Naive thymus-derived CD8-positive, alpha-beta T cell (primary cell): Measurements from ENCODE around the gene VSTM1. TPM values are rescaled to one million over a fixed set of nuclear protein-coding genes. Genes with fewer than 3 reads are reported as not detected.
"Not testable (repeated sequence)": the region's sequence is repeated elsewhere in the genome, so short reads cannot be mapped to it uniquely, and the experiment has no call there.

Experiments used
- ATAC-seq, 2 donors: fragments of 150-1000 bp; cut with Tn5 transposase in 1 of 2; sonication (Bioruptor Pico), chemical (Tn5 transposase) in 1 of 2; 1 replicate in 1 of 2; 2 replicates in 1 of 2; pipeline ENCODE4 v1.10.0; 2021; ENCODE audit warnings: mild to moderate bottlenecking in 2 of 2, moderate library complexity in 2 of 2
- POLR2A ChIA-PET: fragments of 350-600 bp; sonication (Branson Sonifier 250); formaldehyde crosslinking; loops from one replicate; lab custom pipeline; 2021; ENCODE audit warnings: antibody characterized with exemption; lab: Charles Lee
- DNase-seq, 10 donors: peaks; one replicate each; pipeline versions ENCODE4 v3.0.0 to v3.0.0-alpha.2; 2020 to 2022
- H3K27ac Mint-ChIP-seq, 10 donors: one replicate each; pipeline ENCODE4 v1.8.0; 2020 to 2022; ENCODE audit warnings: mild to moderate bottlenecking in 10 of 10, mixed read lengths in 10 of 10, moderate library complexity in 4 of 10, inconsistent platforms in 1 of 10
- H3K27me3 Mint-ChIP-seq, 5 donors: one replicate each; pipeline ENCODE4 v1.8.0; 2021 to 2022; ENCODE audit warnings: mixed read lengths in 5 of 5
- H3K36me3 Mint-ChIP-seq, 3 donors: one replicate each; pipeline ENCODE4 v1.8.0; 2020 to 2022; ENCODE audit warnings: mixed read lengths in 3 of 3, mild to moderate bottlenecking in 2 of 3, inconsistent platforms in 1 of 3
- H3K4me1 Mint-ChIP-seq, 4 donors: one replicate each; pipeline ENCODE4 v1.8.0; 2021 to 2022; ENCODE audit warnings: mixed read lengths in 4 of 4
- H3K4me3 Mint-ChIP-seq, 10 donors: one replicate each; pipeline ENCODE4 v1.8.0; 2020 to 2022; ENCODE audit warnings: mild to moderate bottlenecking in 10 of 10, mixed read lengths in 10 of 10, moderate library complexity in 6 of 10, inconsistent platforms in 1 of 10
- H3K9me3 Mint-ChIP-seq, 9 donors: one replicate each; pipeline ENCODE4 v1.8.0; 2020 to 2022; ENCODE audit warnings: mixed read lengths in 9 of 9, mild to moderate bottlenecking in 3 of 9, inconsistent platforms in 1 of 9, moderate library complexity in 1 of 9
- polyA plus RNA-seq, 3 donors: library from polyadenylated mRNA; unstranded; fragments of 300-500 nt; fragmentation: Illumina TruSeq; gene quantifications; one replicate each; pipeline ENCODE4 v1.2.3, GENCODE V29; 2021
- total RNA-seq, 8 experiments: library from RNA in 2 of 8; stranded (reverse) in 2 of 8; gene quantifications; one replicate each; pipeline ENCODE4 v1.2.3 and lab custom pipeline; 2021 to 2026

The VSTM1 gene, protein sequence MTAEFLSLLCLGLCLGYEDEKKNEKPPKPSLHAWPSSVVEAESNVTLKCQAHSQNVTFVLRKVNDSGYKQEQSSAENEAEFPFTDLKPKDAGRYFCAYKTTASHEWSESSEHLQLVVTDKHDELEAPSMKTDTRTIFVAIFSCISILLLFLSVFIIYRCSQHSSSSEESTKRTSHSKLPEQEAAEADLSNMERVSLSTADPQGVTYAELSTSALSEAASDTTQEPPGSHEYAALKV
- total RNA-seq (not detected), polyA plus RNA-seq (not detected), total RNA-seq (lab: John Stamatoyannopoulos, UW) (0 reads per million in 6 experiments)

DNA sequence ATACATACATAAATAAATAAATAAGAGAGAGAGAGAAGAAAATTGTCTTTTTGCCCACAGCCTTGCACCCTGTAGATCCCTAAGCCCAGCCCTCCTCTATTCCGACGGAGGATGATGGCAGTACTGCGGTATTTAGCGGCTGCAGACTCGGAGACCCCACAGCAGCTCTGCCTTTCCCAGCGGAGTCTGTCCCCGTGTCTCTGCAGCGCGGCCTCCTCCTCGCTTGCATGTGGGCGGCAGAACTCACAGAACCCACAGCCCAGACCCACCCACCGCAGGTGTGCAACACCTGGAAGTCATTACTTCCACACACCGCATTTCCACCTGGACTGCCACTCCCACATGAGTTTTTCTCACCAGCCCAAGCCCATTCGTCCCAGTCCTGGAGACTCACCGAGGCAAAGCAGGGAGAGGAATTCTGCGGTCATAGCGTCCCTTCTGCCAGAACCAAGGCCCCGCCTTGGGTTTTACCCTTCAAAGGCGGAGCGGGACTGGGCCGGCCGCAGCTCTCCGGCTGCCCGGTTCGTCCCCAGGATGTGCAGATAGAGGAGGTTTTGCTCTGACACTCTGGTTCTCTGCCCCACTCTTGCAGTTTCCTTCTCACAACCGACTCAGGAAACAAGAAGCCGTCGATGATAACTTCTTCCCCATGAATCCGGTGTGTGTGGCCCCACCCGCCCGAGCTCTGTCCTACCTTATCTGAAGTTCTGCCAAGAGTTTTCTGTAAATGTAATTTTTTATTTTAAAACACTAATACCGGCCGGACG is at the start of gene VSTM1:
VSTM1 (minus strand) TSS at position 548 of the 767 bp plus-strand sequence; CDS start at position 428, 120 bp downstream.
- no peak for DNase-seq
- Mint-ChIP-seq H3K27me3 (peaks cover 10 to 58% (median 19%) of the 10 kb centered on the region in 5 donors), H3K4me1 (no peaks in the 10 kb centered on the region)

DNA sequence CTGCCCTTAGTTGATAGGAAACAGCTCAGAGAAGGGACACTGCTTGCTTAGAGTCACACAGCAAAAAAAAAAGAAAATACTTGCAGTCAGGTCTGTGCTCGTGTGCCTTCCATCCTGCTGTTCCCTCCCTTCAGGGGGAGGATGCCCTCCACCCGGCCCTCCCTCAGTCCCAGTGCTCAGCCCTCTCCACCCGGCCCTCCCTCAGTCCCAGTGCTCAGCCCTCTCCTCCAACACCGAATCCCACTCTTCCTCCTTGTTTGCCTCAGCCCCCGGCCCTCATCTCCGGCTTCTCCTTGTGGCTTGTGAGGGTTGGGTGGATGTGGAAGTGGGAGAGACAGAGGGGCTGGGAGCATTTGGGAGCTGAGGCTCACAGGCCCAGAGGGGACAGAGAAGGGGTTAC is 46.0 kb upstream of the VSTM1 start:
- ATAC-seq (no peak), DNase-seq (no peak)
- POLR2A ChIA-PET: no interaction called here
- Mint-ChIP-seq H3K27me3 (no peaks in the 10 kb centered on the region), H3K4me3 (no peak overlapping the region), H3K27ac (no peak overlapping the region), H3K9me3 (no peaks in the 10 kb centered on the region), H3K36me3 (peaks cover 0 to 61% (median 9%) of the 10 kb centered on the region in 3 donors), H3K4me1 (peaks cover 17 to 42% (median 22%) of the 10 kb centered on the region in 4 donors)

More for the DNA sequence above, at the start of gene VSTM1:
- Mint-ChIP-seq H3K4me3 (no peak within 1 kb of the TSS), H3K9me3 (peaks cover 0 to 4% (median 0%) of the 10 kb centered on the region in 9 donors), H3K36me3 (no peaks in the 10 kb centered on the region), H3K27ac (no peak within 1 kb of the TSS)
- ATAC-seq: no peak
- POLR2A ChIA-PET: no interaction called here

DNA sequence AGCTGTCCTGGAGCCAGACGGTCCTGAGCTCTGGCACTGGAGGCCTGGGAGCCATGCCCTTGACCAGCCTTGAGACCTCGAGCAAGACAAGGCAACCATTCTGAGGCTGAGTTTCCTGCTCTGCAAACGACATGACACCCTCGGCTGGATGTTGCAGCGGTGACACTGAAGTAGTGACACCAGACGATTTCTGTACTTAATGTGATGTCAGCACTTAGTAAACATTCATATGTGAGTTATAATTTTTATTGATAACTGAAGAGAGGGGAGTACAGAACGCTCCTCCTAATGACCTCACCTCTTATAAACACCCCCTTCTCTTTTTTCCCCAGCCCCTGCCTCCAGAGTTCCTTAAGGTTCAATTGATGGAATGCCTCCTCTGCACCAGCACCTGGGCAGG is 44.8 kb upstream of the VSTM1 start:
- Mint-ChIP-seq H3K4me3 (no peak overlapping the region), H3K4me1 (peaks cover 15 to 40% (median 18%) of the 10 kb centered on the region in 4 donors), H3K27ac (no peak overlapping the region), H3K27me3 (no peaks in the 10 kb centered on the region), H3K9me3 (no peaks in the 10 kb centered on the region), H3K36me3 (peaks cover 0 to 61% (median 9%) of the 10 kb centered on the region in 3 donors)
- DNase-seq: no peak
- POLR2A ChIA-PET: no interaction called here
- no peak for ATAC-seq

DNA sequence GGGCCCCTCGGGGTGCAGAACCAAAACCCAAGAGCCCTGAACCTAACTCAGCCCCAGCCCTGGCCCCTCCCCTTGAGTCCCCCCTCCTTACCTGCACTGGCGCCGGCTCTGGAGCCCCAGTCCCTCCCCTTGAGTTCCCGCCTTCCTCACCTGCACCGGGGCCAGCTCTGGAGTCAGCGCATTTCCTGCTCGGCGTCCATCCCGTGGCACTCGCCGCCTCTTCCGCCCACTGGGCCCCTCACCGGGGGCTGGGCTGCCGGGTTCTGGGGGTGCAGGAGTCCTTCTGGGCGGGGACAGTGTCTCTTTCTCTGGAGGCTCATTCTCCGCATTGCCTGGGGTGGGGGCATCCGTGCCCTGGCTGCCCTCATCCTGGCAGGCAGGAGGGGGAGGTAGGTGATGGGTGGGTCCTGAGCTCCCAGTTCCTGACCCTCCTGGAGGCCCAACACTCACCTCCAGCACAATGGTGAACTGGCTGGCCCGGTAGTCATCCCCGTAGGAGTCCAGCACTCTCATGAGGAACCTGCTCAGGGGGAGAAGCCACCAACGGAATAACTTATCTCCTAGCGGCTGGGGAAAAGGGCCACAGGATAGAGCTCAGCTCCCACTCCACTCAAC is 44.3 kb upstream of the VSTM1 start:
- Mint-ChIP-seq H3K36me3 (peaks cover 0 to 61% (median 9%) of the 10 kb centered on the region in 3 donors), H3K27ac (peak overlapping the region in 2 of 10 donors; percentile 1 to 21), H3K4me3 (no peak overlapping the region), H3K4me1 (peaks cover 18 to 40% (median 21%) of the 10 kb centered on the region in 4 donors), H3K27me3 (no peaks in the 10 kb centered on the region), H3K9me3 (no peaks in the 10 kb centered on the region)
- no peak for DNase-seq
- ATAC-seq: no peak
- POLR2A ChIA-PET: interaction anchor here (1.2 kb wide), 1 partner anchor 8 kb away, joined by 4 read pairs; the partner anchor contains the start of genes PRPF31 and TFPT

DNA sequence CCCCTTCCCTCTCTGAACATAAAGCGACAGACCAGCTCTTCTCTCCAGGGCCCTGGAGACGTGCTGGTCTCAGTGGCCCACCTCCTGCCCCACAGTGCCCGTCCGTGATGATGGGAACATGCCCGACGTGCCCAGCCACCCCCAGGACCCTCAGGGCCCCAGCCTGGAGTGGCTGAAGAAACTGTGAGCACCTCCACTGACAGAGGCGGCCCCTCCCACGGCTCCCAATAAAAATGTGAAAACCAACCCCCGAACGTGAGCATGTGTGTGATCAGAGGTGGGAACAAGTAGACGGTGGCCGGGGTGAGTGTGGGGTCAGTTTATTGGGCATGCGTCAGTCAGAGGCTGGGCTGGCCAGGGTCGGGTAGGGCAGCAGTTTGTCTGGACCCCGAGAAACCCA is 43.0 kb upstream of the VSTM1 start:
- no peaks in the 10 kb centered on the region for H3K9me3 Mint-ChIP-seq
- peaks cover 24 to 49% (median 28%) of the 10 kb centered on the region in 4 donors for H3K4me1 Mint-ChIP-seq
- H3K27ac Mint-ChIP-seq: no peak overlapping the region
- H3K4me3 Mint-ChIP-seq: peak overlapping the region in 3 of 10 donors; percentile 31 to 43 (median 39)
- ATAC-seq: no peak
- POLR2A ChIA-PET: interaction anchor here (1.2 kb wide), 2 partner anchors 8 to 9 kb away, joined by 4 to 7 read pairs; partner anchors contain the start of genes PRPF31 and TFPT
- peaks cover 0 to 57% (median 9%) of the 10 kb centered on the region in 3 donors for H3K36me3 Mint-ChIP-seq
- H3K27me3 Mint-ChIP-seq: no peaks in the 10 kb centered on the region
- DNase-seq: no peak

DNA sequence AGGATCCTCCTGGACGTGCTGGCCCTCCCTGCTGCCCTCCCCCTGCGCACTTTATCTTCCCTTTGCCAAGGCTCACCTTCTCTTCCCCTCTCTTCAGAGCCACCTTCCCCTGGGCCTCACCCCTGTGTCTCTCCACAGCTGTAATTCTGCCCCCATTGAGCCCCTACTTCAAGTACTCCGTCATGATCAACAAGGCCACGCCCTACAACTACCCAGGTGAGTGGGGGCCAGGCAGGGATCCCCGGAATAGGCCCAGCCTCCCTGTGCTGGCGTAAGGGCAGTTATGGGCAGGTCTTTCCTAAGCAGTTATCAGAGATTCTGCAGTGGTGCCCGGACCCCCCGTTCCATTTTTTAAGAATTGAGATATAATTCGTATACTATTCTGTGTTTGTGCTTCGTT is 42.1 kb upstream of the VSTM1 start:
- POLR2A ChIA-PET: interaction anchor here (1.2 to 1.5 kb wide), 2 partner anchors 9 to 31 kb away, joined by 4 to 7 read pairs; no protein-coding TSS in a partner anchor
- Mint-ChIP-seq H3K27me3 (no peaks in the 10 kb centered on the region), H3K9me3 (no peaks in the 10 kb centered on the region), H3K27ac (peak overlapping the region in 4 of 10 donors; percentile 15 to 53 (median 38)), H3K4me3 (peak overlapping the region in 3 of 10 donors; percentile 36 to 56 (median 43)), H3K36me3 (peaks cover 0 to 54% (median 7%) of the 10 kb centered on the region in 3 donors), H3K4me1 (peaks cover 22 to 49% (median 30%) of the 10 kb centered on the region in 4 donors)
- ATAC-seq (no peak), DNase-seq (no peak)

DNA sequence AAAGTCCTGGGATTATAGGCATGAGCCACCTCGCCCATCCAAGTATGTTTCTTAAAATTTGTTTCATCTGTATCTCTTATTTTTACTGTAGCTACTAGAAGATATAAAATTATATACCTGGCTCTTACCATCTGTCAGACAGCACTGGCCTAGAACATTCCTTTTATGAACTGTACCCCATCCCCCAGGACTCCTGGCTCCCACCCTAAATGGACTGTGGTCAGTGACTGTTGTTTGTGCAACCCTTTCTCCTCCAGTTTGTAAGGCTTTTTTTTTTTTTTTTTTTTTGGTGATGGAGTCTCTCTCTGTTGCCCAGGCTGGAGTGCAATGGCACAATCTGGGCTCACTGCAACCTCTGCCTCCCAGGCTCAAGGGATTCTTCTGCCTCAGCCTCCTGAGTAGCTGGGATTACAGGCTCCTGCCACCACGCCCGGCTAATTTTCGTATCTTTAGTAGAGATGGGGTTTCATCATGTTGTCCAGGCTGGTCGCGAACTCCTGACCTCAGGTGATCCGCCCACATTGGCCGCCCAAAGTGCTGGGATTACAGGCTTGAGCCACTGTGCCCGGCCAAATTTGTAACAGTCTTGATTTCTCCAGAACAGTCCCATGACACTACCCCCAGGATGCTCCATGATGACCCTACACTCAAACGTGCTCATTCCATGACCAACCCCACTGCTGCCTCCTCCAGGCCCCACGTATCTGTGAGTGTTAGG is 41.5 kb upstream of the VSTM1 start:
- H3K27ac Mint-ChIP-seq: peak overlapping the region in 6 of 10 donors; percentile 15 to 55 (median 38)
- H3K36me3 Mint-ChIP-seq: peaks cover 0 to 48% (median 5%) of the 10 kb centered on the region in 3 donors
- H3K4me1 Mint-ChIP-seq: peaks cover 18 to 45% (median 30%) of the 10 kb centered on the region in 4 donors
- H3K4me3 Mint-ChIP-seq: peak overlapping the region in 5 of 10 donors; percentile 8 to 70 (median 30)
- POLR2A ChIA-PET: interaction anchor here (1.5 to 4.7 kb wide), 2 partner anchors 10 to 32 kb away, joined by 4 to 52 read pairs; partner anchors contain the start of genes PRPF31 and TFPT
- H3K27me3 Mint-ChIP-seq: no peaks in the 10 kb centered on the region
- ATAC-seq: no peak
- DNase-seq: no peak
- no peaks in the 10 kb centered on the region for H3K9me3 Mint-ChIP-seq

DNA sequence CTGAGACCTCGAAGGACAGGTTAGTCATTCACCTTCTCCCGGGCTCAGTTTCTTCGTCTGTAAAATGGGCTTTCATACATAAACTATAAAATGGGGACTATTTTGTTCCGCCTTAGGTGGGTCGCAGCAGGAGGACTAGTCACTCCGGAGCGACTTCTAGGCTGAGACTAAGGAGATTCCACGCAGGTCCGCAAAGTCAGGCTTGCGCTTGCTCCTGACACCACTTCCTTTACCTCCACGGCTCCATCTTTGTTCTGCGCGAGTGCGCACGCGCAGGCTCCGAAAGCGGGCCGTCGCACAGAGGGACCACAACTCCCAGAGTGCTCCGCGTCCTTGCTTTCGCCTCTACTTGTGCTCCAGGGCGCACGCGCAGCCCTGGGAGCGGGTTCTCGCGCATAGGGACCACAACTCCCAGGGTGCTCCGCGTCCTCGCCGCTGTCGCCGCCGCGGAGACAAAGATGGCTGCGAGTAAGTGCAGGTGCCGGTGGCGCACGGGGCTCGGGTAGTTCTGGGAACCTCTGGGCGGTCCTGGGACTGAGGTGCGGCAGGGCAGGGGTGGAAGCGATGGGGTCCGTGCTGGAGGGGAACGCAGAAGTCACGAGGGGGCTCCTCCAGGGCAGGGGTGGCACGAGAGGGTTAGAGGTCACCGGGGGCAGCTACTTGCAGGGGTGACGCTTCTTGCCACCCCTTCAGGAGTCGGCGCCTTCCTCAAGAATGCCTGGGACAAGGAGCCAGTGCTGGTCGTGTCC is 38.9 kb upstream of the VSTM1 start, which contains the start of gene NDUFA3:
NDUFA3 (plus strand) TSS at position 435 of the 749 bp plus-strand sequence; CDS start at position 459, 24 bp downstream.
- Mint-ChIP-seq H3K4me3 (peak within 1 kb of the TSS; percentile 90 to 99 (median 98)), H3K36me3 (peaks cover 0 to 24% (median 5%) of the 10 kb centered on the region in 3 donors), H3K27me3 (no peaks in the 10 kb centered on the region), H3K4me1 (peaks cover 18 to 40% (median 30%) of the 10 kb centered on the region in 4 donors), H3K27ac (peak within 1 kb of the TSS; percentile 89 to 99 (median 96)), H3K9me3 (no peaks in the 10 kb centered on the region)
- POLR2A ChIA-PET: interaction anchor here (0.6 to 4.7 kb wide), 7 partner anchors 9 to 1237 kb away, joined by 3 to 52 read pairs (median 5); partner anchors contain the start of genes CNOT3, KMT5C, LENG1 and MBOAT7
- peak; percentile 90 to 99 (median 98) for DNase-seq
- ATAC-seq: peak; percentile 97 to 99

DNA sequence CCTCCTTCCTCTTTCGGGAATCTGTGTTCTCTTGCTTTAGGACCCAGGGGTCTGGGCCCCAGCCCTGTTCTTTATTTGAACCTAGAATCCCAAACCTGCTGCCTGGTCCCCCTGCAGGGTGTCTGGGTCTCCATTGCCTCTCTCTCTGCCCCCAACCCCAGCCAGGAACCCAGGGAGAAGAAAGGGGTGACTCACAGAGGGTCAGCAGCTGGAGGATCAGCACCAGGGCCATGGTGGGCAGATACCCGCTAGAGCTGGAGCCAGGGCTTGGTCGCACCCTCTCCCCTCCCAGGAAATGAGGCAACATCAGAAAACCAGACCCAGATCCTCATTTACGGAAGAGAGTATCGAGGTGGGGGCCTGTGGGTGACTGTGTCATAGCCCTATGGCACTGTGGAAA is 36.9 kb upstream of the VSTM1 start, which contains the start of gene OSCAR:
OSCAR (minus strand) TSS at position 243 of the 400 bp plus-strand sequence; CDS start at position 232, 11 bp downstream.
- peak within 1 kb of the TSS in 8 of 10 donors; percentile 6 to 81 (median 59) for H3K27ac Mint-ChIP-seq
- POLR2A ChIA-PET: interaction anchor here (4.7 kb wide), 1 partner anchor 15 kb away, joined by 52 read pairs; the partner anchor contains the start of genes PRPF31 and TFPT
- no peak for ATAC-seq
- H3K36me3 Mint-ChIP-seq: peaks cover 0 to 3% (median 0%) of the 10 kb centered on the region in 3 donors
- peaks cover 0 to 6% (median 0%) of the 10 kb centered on the region in 5 donors for H3K27me3 Mint-ChIP-seq
- H3K4me3 Mint-ChIP-seq: peak within 1 kb of the TSS; percentile 16 to 99 (median 52)
- no peaks in the 10 kb centered on the region for H3K9me3 Mint-ChIP-seq
- no peak for DNase-seq
- peaks cover 18 to 39% (median 34%) of the 10 kb centered on the region in 4 donors for H3K4me1 Mint-ChIP-seq

DNA sequence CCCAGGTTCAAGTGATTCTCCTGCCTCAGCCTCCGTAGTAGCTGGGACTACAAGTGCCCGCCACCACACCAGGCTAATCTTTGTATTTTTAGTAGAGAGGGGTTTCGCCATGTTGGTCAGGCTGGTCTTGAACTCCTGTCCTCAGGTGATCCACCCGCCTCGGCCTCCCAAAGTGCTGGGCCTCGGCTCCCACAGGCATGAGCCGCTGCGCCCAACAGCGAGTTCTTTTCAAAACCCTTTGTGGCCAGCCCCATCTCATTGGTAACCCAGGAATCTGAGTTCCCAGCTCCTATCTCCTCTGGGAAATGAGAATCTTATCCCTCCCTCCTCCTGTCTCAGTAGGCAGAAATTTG is 36.2 kb upstream of the VSTM1 start:
- H3K9me3 Mint-ChIP-seq, POLR2A ChIA-PET, DNase-seq, H3K36me3 Mint-ChIP-seq, ATAC-seq, H3K27me3 Mint-ChIP-seq: not testable (repeated sequence)
- Mint-ChIP-seq H3K27ac (peak overlapping the region in 1 of 10 donors; percentile 27), H3K4me3 (peak overlapping the region in 1 of 10 donors; percentile 47), H3K4me1 (peaks cover 15 to 33% (median 31%) of the 10 kb centered on the region in 4 donors)
